Measurements from ENCODE around the gene RAB11FIP4. TPM values are rescaled to one million over a fixed set of nuclear protein-coding genes. Genes with fewer than 3 reads are reported as not detected.

The RAB11FIP4 gene
- total and polyA plus RNA-seq, 2 donors (not counting 3 experiments of a cell fraction or from before 2014, with no cell fraction given), result 0.08 to 0.38 TPM

GRCh38 chr17:31492206-31492605 is 100.7 kb downstream of the RAB11FIP4 start:
- POLR2A ChIA-PET, result no interaction called here
- TF ChIP-seq FOS (IDR thresholded peaks at IDR 0.05; ENCODE audit: borderline replicate concordance, insufficient read depth, low read length) (no peak), JUN (IDR thresholded peaks at IDR 0.05; ENCODE audit: borderline replicate concordance, insufficient read depth, insufficient read length, low read depth) (no peak), EZH2 (IDR thresholded peaks at IDR 0.05; ENCODE audit: borderline replicate concordance, low read depth, low read length, severe bottlenecking) (no peak)
- TF ChIP-seq, protein P1, sequence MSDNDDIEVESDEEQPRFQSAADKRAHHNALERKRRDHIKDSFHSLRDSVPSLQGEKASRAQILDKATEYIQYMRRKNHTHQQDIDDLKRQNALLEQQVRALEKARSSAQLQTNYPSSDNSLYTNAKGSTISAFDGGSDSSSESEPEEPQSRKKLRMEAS (IDR thresholded peaks at IDR 0.05; ENCODE audit: insufficient read depth, insufficient read length), result no peak

DNA sequence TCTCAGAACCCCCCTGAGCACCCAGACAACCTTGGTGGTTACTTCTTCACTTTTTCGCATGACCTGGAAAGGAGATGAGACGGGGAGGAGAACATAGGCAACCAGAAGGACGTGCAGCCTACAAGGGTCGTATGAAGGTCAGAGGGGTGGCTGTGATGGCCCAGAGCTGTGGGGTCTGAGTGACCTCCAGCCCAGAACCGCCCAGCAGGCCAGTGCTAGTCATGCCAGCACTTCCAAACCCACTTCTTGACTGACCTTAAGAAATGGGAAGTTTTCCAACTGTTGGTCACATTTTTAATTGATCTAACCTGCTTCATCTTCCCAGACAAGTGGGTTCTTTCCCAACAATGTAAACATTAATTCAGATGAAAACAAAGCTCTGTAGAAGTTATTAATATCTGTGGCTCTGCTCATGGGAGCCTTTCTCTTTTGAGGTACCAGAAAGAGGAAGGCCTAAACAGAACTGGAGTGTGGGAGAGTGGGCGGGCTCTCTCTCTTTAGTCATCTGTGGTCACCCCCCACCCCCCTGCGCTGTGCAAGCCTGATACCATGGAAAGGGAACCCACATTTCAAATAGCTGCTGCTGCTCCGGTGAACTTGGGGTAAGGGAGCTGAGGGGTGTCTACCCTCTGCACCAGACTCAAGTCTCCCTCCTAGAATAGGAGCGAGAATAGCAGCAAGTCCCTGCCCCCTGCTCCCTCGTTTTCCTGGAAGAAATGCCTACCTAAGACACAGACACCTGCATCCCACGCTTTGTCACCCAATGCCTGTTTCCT is 101.6 kb downstream of the RAB11FIP4 start:
- no peak for FAIRE-seq
- Histone ChIP-seq H3K4me2 (ENCODE audit: insufficient read depth, low read length) (no peak overlapping the region), H3K79me2 (ENCODE audit: control insufficient read depth, insufficient read depth, low read length) (no peaks in the 10 kb centered on the region), H3K9ac (replicated peaks; ENCODE audit: extremely low read depth, insufficient read depth, low read length) (no peak overlapping the region), H2AFZ (ENCODE audit: low read depth, low read length) (no peak overlapping the region), H4K20me1 (replicated peaks; ENCODE audit: control insufficient read depth, extremely low read depth, insufficient read depth, low read length) (no peaks in the 10 kb centered on the region), H3K36me3 (ENCODE audit: control insufficient read depth in 2 of 2, extremely low read depth in 1 of 2, insufficient read depth in 2 of 2, low read length in 2 of 2) (no peaks in the 10 kb centered on the region), H3K9me1 (replicated peaks; ENCODE audit: control insufficient read depth, extremely low read depth, insufficient read depth, low read length) (no peaks in the 10 kb centered on the region), H3K4me3 (replicated peaks in 1 of 3; ENCODE audit: insufficient read depth in 1 of 3, low read depth in 1 of 3, low read length in 3 of 3) (no peak overlapping the region), H3K27me3 (ENCODE audit: control insufficient read depth in 2 of 2, insufficient read depth in 2 of 2, low read length in 2 of 2) (peaks cover 27 to 33% of the 10 kb centered on the region in 2 experiments), H3K9me3 (replicated peaks; ENCODE audit: control insufficient read depth, insufficient read depth, low read length) (no peaks in the 10 kb centered on the region), H3K27ac (ENCODE audit: insufficient read depth, low read depth, low read length) (no peak overlapping the region), H3K4me1 (ENCODE audit: control insufficient read depth, extremely low read depth, insufficient read depth, low read length) (no peaks in the 10 kb centered on the region)
- TF ChIP-seq GATA2 (IDR thresholded peaks at IDR 0.05; ENCODE audit: insufficient read depth, insufficient read length, low read depth, low read length), result no peak
- TF ChIP-seq POLR2AphosphoS5 (IDR thresholded peaks at IDR 0.05; ENCODE audit: insufficient read depth, low read depth, low read length), result no peak
- no peak for TF ChIP-seq JUN (IDR thresholded peaks at IDR 0.05; ENCODE audit: borderline replicate concordance, insufficient read depth, insufficient read length, low read depth)
- no peak for TF ChIP-seq FOS (IDR thresholded peaks at IDR 0.05; ENCODE audit: borderline replicate concordance, insufficient read depth, low read length)
- DNase-seq (ENCODE audit: low read depth, low spot score), result no peak
- CTCF ChIA-PET, result interaction anchor here (0.7 to 1.5 kb wide), 3 partner anchors 17 to 64 kb away, joined by 3 to 5 read pairs (median 3); no protein-coding TSS in a partner anchor
- intact Hi-C loops (cut with micrococcal nuclease), result no loop called here
- dilution Hi-C loops (cut with MboI; ENCODE audit: extremely low pct_ligation_motif_present, low sequenced_read_pairs), result no loop called here
- POLR2A ChIA-PET, result no interaction called here
- no TSS peak for BruUV-seq (replicated peaks)

More at GRCh38 chr17:31492206-31492605, 100.7 kb downstream of the RAB11FIP4 start:
- Histone ChIP-seq H3K4me2 (ENCODE audit: insufficient read depth, low read length) (no peak overlapping the region), H3K9me3 (replicated peaks; ENCODE audit: control insufficient read depth, insufficient read depth, low read length) (no peaks in the 10 kb centered on the region), H3K9me1 (replicated peaks; ENCODE audit: control insufficient read depth, extremely low read depth, insufficient read depth, low read length) (no peaks in the 10 kb centered on the region), H3K27ac (ENCODE audit: insufficient read depth, low read depth, low read length) (no peak overlapping the region), H3K4me1 (ENCODE audit: control insufficient read depth, extremely low read depth, insufficient read depth, low read length) (no peaks in the 10 kb centered on the region), H3K27me3 (ENCODE audit: control insufficient read depth in 2 of 2, insufficient read depth in 2 of 2, low read length in 2 of 2) (peaks cover 32 to 33% of the 10 kb centered on the region in 2 experiments), H3K9ac (replicated peaks; ENCODE audit: extremely low read depth, insufficient read depth, low read length) (no peak overlapping the region), H2AFZ (ENCODE audit: low read depth, low read length) (no peak overlapping the region), H3K4me3 (replicated peaks in 1 of 3; ENCODE audit: insufficient read depth in 1 of 3, low read depth in 1 of 3, low read length in 3 of 3) (no peak overlapping the region), H3K36me3 (ENCODE audit: control insufficient read depth in 2 of 2, extremely low read depth in 1 of 2, insufficient read depth in 2 of 2, low read length in 2 of 2) (no peaks in the 10 kb centered on the region), H3K79me2 (ENCODE audit: control insufficient read depth, insufficient read depth, low read length) (no peaks in the 10 kb centered on the region), H4K20me1 (replicated peaks; ENCODE audit: control insufficient read depth, extremely low read depth, insufficient read depth, low read length) (no peaks in the 10 kb centered on the region)
- no peak for FAIRE-seq
- dilution Hi-C loops (cut with MboI; ENCODE audit: extremely low pct_ligation_motif_present, low sequenced_read_pairs), result no loop called here
- no peak for DNase-seq (ENCODE audit: low read depth, low spot score)
- intact Hi-C loops (cut with micrococcal nuclease), result no loop called here
- no TSS peak for BruUV-seq (replicated peaks)
- CTCF ChIA-PET, result interaction anchor here (0.9 to 1.5 kb wide), 2 partner anchors 17 to 19 kb away, joined by 3 to 5 read pairs; no protein-coding TSS in a partner anchor
